ENCODE results near the gene ASTN2. TPM values are rescaled to one million over a fixed set of nuclear protein-coding genes. Genes with fewer than 3 reads are reported as not detected.
A peak's percentile ranks its signal among the peaks of the same experiment; 100 is the strongest.

ASTN2 gene
- polyA plus RNA-seq, 1 donor from 2014 or later: 6.8 TPM

DNA sequence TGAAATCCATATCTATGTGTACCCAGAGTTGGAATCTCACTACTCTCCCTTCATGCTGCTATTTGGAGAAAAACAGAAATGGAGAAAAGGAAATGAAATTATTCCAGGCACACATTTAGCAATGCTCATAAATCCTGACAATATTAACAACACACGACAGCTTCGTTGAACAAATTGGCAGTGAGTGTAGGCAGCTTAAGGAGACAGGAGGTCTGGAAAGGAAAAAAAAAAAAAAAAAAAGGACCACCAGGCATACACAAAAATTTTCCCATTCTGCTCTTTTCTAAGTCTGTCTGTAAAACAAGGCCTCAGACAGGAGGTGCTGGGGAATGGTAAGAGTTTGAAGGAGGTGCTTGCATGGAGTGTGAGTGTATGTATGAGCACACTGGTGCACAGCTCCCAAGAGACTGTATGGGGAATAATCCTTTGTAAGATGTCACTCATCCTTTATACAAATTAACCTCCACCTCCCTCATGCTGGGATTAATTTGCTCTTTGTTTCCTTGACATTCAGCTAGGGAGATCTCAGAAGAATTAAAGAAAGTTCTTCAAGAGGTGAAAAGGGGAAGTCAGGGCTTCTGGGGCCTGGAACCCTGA is 78.9 kb downstream of the ASTN2 start:
- Histone ChIP-seq H3K9me2 (ENCODE audit: insufficient read depth, low read length) (no peaks in the 10 kb centered on the region), H3F3A (ENCODE audit: insufficient read depth, low read length, poor library complexity, severe bottlenecking) (no peaks in the 10 kb centered on the region), H2AFZ (ENCODE audit: low read depth, low read length) (no peak overlapping the region), H3K9me3 (ENCODE audit: low read length) (no peaks in the 10 kb centered on the region), H3K9ac (ENCODE audit: low read length) (no peak overlapping the region), H3K4me3 (ENCODE audit: low read length) (peak overlapping the region; percentile 6), H4K20me1 (ENCODE audit: insufficient read depth) (no peaks in the 10 kb centered on the region), H3K4me2 (ENCODE audit: low read length) (peak overlapping the region; percentile 36), H3K27ac (ENCODE audit: low read length) (peak overlapping the region; percentile 60), H3K79me2 (replicated peaks; ENCODE audit: insufficient read depth, low read length) (no peaks in the 10 kb centered on the region), H3K36me3 (ENCODE audit: insufficient read depth, low read length) (no peaks in the 10 kb centered on the region), H3K27me3 (ENCODE audit: insufficient read depth, low read depth, low read length) (no peaks in the 10 kb centered on the region)
- TF ChIP-seq SMC3 (conservative IDR thresholded peaks at IDR 0.05; ENCODE audit: poor library complexity) (no peak), POLR2AphosphoS5 (IDR thresholded peaks at IDR 0.05) (peak; percentile 49)

DNA sequence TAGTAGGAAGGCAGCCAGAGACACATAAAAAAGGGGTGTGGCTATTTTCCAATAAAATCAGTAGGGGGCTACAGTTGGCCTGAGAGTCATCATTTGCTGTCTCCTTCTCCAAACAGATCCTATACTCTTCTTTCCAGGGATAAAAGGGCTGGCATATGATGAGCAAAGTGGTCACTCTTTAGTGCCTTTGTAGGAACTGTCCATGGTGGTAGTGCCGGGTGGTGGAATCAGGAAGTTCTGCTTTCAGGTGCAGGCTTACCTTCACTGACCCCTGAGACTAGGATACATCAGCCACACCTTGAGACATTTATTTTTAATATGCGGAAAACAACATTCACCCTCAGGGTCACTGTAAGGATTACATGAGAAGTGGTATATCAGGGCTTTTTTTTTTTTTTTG is 80.8 kb downstream of the ASTN2 start:
- no peak overlapping the region for H3K27ac ChIP-seq (ENCODE audit: low read length)
- TF ChIP-seq TAF1 (IDR thresholded peaks at IDR 0.05; ENCODE audit: low read depth) (no peak), REST (IDR thresholded peaks at IDR 0.05; ENCODE audit: borderline replicate concordance) (no peak), RAD21 (conservative IDR thresholded peaks at IDR 0.05) (no peak), POLR2AphosphoS5 (IDR thresholded peaks at IDR 0.05) (no peak), EZH2 (IDR thresholded peaks at IDR 0.05; ENCODE audit: borderline replicate concordance, insufficient read depth, low read length, poor library complexity, severe bottlenecking) (no peak), SMC3 (conservative IDR thresholded peaks at IDR 0.05; ENCODE audit: poor library complexity) (no peak), MXI1 (conservative IDR thresholded peaks at IDR 0.05; ENCODE audit: poor library complexity, severe bottlenecking) (no peak), EP300 (conservative IDR thresholded peaks at IDR 0.05; ENCODE audit: poor library complexity, severe bottlenecking) (no peak)
- TF ChIP-seq, protein P1, sequence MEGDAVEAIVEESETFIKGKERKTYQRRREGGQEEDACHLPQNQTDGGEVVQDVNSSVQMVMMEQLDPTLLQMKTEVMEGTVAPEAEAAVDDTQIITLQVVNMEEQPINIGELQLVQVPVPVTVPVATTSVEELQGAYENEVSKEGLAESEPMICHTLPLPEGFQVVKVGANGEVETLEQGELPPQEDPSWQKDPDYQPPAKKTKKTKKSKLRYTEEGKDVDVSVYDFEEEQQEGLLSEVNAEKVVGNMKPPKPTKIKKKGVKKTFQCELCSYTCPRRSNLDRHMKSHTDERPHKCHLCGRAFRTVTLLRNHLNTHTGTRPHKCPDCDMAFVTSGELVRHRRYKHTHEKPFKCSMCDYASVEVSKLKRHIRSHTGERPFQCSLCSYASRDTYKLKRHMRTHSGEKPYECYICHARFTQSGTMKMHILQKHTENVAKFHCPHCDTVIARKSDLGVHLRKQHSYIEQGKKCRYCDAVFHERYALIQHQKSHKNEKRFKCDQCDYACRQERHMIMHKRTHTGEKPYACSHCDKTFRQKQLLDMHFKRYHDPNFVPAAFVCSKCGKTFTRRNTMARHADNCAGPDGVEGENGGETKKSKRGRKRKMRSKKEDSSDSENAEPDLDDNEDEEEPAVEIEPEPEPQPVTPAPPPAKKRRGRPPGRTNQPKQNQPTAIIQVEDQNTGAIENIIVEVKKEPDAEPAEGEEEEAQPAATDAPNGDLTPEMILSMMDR (IDR thresholded peaks at IDR 0.05; ENCODE audit: poor library complexity, severe bottlenecking): no peak
- no peak overlapping the region for H3K4me2 ChIP-seq (ENCODE audit: low read length)
- H3K9ac ChIP-seq (ENCODE audit: low read length): no peak overlapping the region
- no peaks in the 10 kb centered on the region for H3K36me3 ChIP-seq (ENCODE audit: insufficient read depth, low read length)
- no peaks in the 10 kb centered on the region for H3K9me3 ChIP-seq (ENCODE audit: low read length)
- H3K4me3 ChIP-seq (ENCODE audit: low read length): no peak overlapping the region
- H3F3A ChIP-seq (ENCODE audit: insufficient read depth, low read length, poor library complexity, severe bottlenecking): no peaks in the 10 kb centered on the region
- no peaks in the 10 kb centered on the region for H4K20me1 ChIP-seq (ENCODE audit: insufficient read depth)
- no peaks in the 10 kb centered on the region for H3K27me3 ChIP-seq (ENCODE audit: insufficient read depth, low read depth, low read length)
- H2AFZ ChIP-seq (ENCODE audit: low read depth, low read length): no peak overlapping the region
- no peaks in the 10 kb centered on the region for H3K79me2 ChIP-seq (replicated peaks; ENCODE audit: insufficient read depth, low read length)
- H3K9me2 ChIP-seq (ENCODE audit: insufficient read depth, low read length): no peaks in the 10 kb centered on the region
